HG03378 (cell line): Measurements from ENCODE around the gene RSF1.

Source experiments
- ATAC-seq: cut with Tn5 transposase; IDR thresholded peaks from one replicate; pipeline ENCODE4 v1.9.1; 2021; ENCODE audit warnings: mild to moderate bottlenecking, moderate library complexity; ENCODE audit not compliant: unreplicated experiment

RSF1 gene

GRCh38 chr11:77750394-77751156 is 69.9 kb downstream of the RSF1 start:
- ATAC-seq, result no peak

GRCh38 chr11:77749232-77749631 is 71.3 kb downstream of the RSF1 start:
- no peak for ATAC-seq

DNA sequence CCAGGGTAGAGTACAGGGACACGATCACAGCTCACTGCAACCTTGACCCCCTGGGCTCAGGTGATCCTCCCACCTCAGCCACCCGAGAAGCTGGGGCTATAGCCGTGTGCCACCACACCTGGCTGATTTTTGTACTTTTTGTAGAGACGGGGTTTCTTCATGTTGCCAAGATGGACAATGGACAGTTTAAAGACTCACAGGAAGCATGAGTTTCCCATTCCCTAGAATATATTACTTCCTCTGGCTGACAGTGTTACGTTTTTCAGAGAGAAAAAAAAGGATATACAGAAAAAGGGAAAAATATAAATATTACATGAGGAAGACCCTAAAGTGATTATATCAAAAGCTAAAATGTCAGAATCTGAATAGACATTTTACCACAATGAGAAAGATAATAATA is 72.3 kb downstream of the RSF1 start:
- ATAC-seq, result no peak

- no peak for ATAC-seq
These were observed 73.0 kb downstream of the RSF1 start for GRCh38 chr11:77747381-77747969.

DNA sequence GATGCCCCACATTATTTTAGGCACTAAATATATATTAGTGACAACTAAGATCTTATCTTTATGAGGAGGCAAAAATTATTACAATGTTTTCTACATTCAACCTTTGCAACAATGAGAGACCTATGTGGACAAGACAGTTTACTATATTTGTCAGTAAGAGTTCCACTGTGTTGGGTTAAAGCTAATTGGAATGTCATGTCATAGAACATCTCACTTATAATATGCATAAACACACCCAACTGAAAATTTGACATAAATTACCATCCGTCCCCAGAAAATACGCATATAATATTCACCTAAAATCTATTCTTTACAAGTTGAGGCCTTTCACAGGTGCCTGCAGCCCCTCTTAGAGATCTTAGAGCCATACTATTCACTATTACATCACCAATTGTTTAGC is 84.0 kb downstream of the RSF1 start:
- no peak for ATAC-seq

- ATAC-seq, result no peak
These were observed 85.6 kb downstream of the RSF1 start for GRCh38 chr11:77734890-77735289.

- no peak for ATAC-seq
These were observed 88.4 kb downstream of the RSF1 start for GRCh38 chr11:77732143-77732542.

- no peak for ATAC-seq
These were observed 89.7 kb downstream of the RSF1 start for GRCh38 chr11:77730789-77731188.

DNA sequence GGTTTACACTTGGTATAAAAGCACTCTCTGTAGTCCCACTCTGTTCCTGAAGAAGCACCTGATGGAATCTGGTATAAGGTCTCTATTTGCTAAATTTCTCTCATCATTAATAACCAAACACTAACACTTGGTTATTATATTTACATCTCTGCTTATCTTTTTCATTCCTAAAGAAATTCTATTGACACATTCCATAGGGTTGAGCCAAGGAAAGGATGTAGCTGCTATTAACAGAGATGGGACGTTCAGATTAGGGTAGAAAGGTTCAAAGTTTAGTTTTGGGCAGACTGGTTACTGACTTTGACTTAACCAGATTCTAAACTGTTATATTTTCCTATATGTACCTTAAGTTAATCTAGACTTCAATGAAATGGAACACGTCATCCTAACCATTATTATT is 91.5 kb downstream of the RSF1 start:
- ATAC-seq, result no peak

DNA sequence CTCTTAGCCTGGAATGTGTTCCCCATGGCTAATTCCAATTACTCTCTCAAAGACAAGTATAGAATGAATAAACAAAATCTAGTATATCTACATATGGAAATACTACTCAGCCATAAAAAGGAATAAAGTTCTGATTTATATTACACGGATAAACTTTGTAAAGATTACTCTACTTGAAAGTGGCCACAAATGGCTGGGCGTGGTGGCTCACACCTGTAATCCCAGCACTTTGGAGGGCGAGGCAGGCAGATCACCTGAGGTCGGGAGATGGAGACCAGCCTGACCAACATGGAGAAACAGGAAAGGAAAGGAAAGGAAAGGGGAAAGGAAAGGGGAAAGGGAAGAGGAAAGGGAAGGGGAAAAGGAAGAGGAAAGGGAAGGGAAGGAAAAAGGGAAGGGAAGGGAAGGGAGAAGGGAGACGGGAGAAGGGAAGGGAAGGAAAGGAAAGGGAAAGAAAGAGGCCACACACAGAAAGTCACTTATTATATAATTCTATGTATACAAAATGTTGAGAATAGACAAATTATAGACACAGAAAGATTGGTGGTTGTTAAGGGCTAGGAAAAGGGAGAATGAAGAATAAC is 92.2 kb downstream of the RSF1 start:
- no peak for ATAC-seq

DNA sequence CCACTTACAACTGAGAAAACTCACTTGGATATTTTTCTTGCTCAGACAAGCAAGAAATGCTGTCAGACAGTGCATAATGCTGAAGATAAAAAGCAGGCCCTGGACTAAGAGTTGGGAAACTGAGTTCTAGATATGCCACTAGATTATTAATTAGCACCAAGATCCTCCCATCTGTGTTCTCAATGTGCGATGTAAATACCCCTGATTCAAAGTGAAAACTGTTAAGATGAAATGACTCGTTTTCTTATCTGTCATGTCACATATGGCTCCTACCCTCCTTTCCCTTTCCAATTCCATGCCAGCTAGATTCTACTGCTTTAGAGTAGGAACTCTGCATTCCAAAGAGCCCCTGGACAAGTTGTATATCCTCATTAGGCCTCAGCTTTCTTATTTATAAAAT is 94.0 kb downstream of the RSF1 start:
- peak; percentile 52 for ATAC-seq

DNA sequence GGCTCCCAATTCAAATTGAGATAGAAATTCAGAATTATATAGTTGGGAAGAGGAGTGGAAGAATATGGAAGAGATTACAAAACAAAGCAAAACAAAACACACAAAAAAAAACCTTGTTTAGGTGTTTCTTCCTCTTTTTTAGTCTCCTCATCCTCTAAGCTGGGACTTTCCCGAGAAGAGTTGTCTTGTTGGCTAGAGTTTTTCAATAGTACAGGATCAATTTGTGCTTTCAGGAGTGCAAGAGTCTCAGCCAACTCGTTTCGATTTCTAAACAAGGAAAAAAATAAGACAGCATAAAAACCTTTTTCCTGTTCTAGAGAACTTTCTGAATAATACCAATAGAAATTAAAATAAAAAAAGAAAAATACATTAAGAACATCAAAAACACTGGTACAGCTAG is 95.1 kb downstream of the RSF1 start:
- ATAC-seq, result peak; percentile 58

DNA sequence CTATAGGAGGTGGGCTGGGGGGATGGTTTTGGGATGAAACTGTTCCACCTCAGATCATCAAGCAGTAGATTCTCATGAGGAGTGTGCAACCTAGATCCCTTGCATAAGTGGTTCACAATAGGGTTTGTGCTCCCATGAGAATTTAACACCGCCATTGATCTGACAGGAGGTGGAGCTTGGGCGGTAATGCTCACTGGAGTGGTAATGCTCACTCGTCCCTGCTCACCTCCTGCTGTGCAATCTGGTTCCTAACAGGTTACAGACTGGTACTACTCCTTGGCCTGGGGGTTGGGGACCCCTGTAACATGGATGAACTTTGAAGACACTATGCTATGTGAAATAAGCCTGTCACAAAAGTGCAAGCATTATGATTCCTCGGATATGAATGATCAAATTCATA is 95.9 kb downstream of the RSF1 start:
- no peak for ATAC-seq

DNA sequence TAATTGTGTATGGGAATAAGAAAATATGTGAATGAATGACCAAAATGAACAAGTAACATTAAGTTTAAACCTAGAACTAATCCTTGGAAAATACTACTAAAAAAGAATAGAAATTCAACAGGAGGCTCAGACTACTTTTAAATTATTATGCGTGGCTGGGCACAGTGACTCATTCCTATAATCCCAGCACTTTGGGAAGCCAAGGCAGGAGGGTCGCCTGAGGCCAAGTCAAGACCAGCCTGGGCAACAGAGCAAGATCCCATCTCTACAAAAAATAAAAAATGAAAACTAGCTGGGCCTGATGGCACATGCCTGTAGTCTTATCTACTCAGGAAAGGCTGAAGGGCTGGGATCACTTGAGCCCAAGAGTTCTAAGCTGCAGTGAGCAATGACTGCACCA is 97.5 kb downstream of the RSF1 start:
- ATAC-seq, result no peak

GRCh38 chr11:77710358-77710757 is 110.2 kb downstream of the RSF1 start:
- no peak for ATAC-seq

DNA sequence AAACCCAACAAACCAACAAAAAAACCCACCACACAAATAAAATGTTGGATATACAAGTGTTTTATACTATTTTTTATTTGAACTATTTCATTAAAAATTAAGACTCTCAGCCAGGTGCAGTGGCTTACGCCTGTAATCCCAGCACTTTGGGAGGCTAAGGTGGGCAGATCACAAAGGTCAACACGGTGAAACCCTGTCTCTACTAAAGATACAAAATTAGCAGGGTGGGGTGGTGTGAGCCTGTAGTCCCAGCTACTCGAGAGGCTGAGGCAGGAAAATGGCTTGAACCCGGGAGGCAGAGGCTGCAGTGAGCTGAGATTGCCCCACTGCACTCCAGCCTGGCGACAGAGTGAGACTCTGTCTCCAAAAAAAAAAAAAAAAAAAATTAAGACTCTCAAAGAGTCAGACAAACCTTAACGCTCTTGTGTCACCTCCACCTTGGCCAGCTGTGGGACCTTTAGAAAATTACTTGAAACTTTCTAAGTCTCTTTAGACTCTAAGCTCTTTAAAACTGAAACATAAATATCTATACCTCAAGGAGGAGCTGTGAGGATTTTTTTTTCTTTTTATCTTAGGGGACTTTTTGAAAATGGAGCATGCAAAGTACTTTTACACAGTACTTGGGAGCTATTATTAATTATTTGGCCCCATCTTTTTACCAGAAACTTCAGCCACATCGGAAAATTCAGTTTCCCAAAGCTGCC is 114.5 kb downstream of the RSF1 start:
- ATAC-seq, result no peak

GRCh38 chr11:77705195-77705875 is 115.2 kb downstream of the RSF1 start:
- no peak for ATAC-seq

- no peak for ATAC-seq
These were observed 116.5 kb downstream of the RSF1 start for GRCh38 chr11:77704029-77704428.

DNA sequence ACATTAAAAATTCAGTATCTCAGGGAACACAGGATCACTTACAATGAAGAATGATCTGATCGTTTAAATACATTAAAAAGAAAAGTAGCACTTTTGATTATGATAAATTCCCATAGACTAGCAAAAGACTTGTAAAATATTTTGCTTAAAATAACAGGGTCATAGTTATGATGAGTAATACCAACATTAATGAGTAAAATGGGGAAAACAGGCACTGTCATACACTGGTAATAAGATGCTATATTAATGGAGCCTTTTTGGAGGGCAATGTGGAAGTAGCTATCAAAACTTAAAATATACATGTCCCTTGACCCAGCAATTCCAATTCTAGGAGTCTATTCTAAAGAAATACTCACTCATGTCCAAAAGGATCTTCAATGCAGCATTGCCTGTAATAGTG is 121.1 kb downstream of the RSF1 start:
- ATAC-seq, result no peak

DNA sequence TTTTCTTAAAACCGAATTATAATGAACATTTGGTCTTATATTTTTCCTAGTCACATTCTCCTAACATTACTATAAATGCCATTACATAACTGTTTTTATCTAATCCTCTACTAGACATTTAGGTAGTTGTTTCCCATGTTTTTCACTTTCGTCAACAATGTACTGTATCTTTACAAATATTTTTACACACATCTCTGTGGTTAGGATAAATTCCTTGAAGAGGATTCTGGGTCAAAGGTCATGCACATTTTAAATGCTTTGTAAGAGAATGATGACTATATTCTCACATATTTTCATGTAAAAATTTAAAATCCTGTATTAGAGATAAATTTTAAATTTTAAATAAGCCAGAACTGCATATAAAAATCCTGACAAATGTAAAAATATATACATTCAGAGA is 121.6 kb downstream of the RSF1 start:
- no peak for ATAC-seq

GRCh38 chr11:77697865-77698264 is 122.7 kb downstream of the RSF1 start:
- no peak for ATAC-seq
